Mammary epithelial cell (primary cell): ENCODE data around the gene CNN3.

Experiments used
- CTCF ChIP-seq, 2 donors: IDR thresholded peaks in 1 of 2; conservative IDR thresholded peaks in 1 of 2; 2 replicates each; pipeline ENCODE4 v1.5.1; 2011 to 2012; ENCODE audit warnings: inconsistent platforms in 2 of 2, low read length in 2 of 2, mild to moderate bottlenecking in 2 of 2, control low read depth in 1 of 2, low read depth in 1 of 2; ENCODE audit not compliant: insufficient read depth in 1 of 2; ENCODE audit errors: extremely low read depth in 1 of 2
- EZH2 ChIP-seq: IDR thresholded peaks from 2 replicates; pipeline ENCODE4 v1.6.1; 2012; ENCODE audit warnings: low read length, inconsistent platforms, borderline replicate concordance

- no peak for TF ChIP-seq CTCF (conservative IDR thresholded peaks at IDR 0.05 in 1 of 2, IDR thresholded peaks at IDR 0.05 in 1 of 2; ENCODE audit: extremely low read depth in 1 of 2, insufficient read depth in 1 of 2, low read depth in 1 of 2, low read length in 2 of 2)
- TF ChIP-seq EZH2 = no peak
These were observed 10.1 kb upstream of the CNN3 start for GRCh38 chr1:94936861-94937620.
